Ureter (tissue), 1 donor: Measurements from ENCODE around the gene WDFY4. TPM values are rescaled to one million over a fixed set of nuclear protein-coding genes. Genes with fewer than 3 reads are reported as not detected.

Source experiments
- DNase-seq: peaks from one replicate; pipeline ENCODE4 v3.0.0-alpha.2; 2020; ENCODE audit warnings: low spot score
- total RNA-seq: library from RNA; stranded (reverse); gene quantifications from one replicate; pipeline ENCODE4 v1.2.4, GENCODE V29; 2023
- donor health status: DM: yes; HTN: yes; CAD: no.

Gene WDFY4
- total RNA-seq, 1 donor from 2014 or later, result 7.0 TPM

- no peak for DNase-seq
These were observed 26.1 kb downstream of the WDFY4 start for GRCh38 chr10:48710647-48711275.

GRCh38 chr10:48711830-48712229 is 27.2 kb downstream of the WDFY4 start:
- no peak for DNase-seq

- no peak for DNase-seq
These were observed 29.4 kb downstream of the WDFY4 start for GRCh38 chr10:48714088-48714487.

- DNase-seq, result no peak
These were observed 31.7 kb downstream of the WDFY4 start for GRCh38 chr10:48716416-48716815.

GRCh38 chr10:48720611-48721010 is 35.9 kb downstream of the WDFY4 start:
- DNase-seq, result no peak

- no peak for DNase-seq
These were observed 37.8 kb downstream of the WDFY4 start for GRCh38 chr10:48722153-48723145.

- DNase-seq, result no peak
These were observed 39.5 kb downstream of the WDFY4 start for GRCh38 chr10:48724127-48724526.

GRCh38 chr10:48725708-48726107 is 41.0 kb downstream of the WDFY4 start:
- DNase-seq, result no peak

- no peak for DNase-seq
These were observed 43.2 kb downstream of the WDFY4 start for GRCh38 chr10:48727866-48728265.

- DNase-seq, result no peak
These were observed 44.5 kb downstream of the WDFY4 start for GRCh38 chr10:48729222-48729621.

GRCh38 chr10:48729941-48730457 is 45.3 kb downstream of the WDFY4 start:
- DNase-seq, result no peak

- DNase-seq, result no peak
These were observed 46.5 kb downstream of the WDFY4 start for GRCh38 chr10:48731141-48731540.

GRCh38 chr10:48731654-48732053 is 47.0 kb downstream of the WDFY4 start:
- DNase-seq, result no peak

- no peak for DNase-seq
These were observed 48.7 kb downstream of the WDFY4 start for GRCh38 chr10:48733329-48733728.

- no peak for DNase-seq
These were observed 51.2 kb downstream of the WDFY4 start for GRCh38 chr10:48735836-48736390.

- DNase-seq, result no peak
These were observed 51.9 kb downstream of the WDFY4 start for GRCh38 chr10:48736596-48736995.

- no peak for DNase-seq
These were observed 53.2 kb downstream of the WDFY4 start for GRCh38 chr10:48737886-48738285.

- no peak for DNase-seq
These were observed 54.5 kb downstream of the WDFY4 start for GRCh38 chr10:48739170-48739569.

GRCh38 chr10:48740015-48740707 is 55.5 kb downstream of the WDFY4 start:
- no peak for DNase-seq

- DNase-seq, result no peak
These were observed 56.3 kb downstream of the WDFY4 start for GRCh38 chr10:48740988-48741387.

- no peak for DNase-seq
These were observed 58.5 kb downstream of the WDFY4 start for GRCh38 chr10:48742891-48743860.
